ENCODE data around the gene NFIA.

The NFIA gene

GRCh38 chr1:61293197-61293596 is 210.8 kb downstream of the NFIA start:
- Histone ChIP-seq H3K27ac (ENCODE audit: low read length) (no peak overlapping the region), H3K4me1 (ENCODE audit: control insufficient read depth, low read depth, low read length) (peaks cover 48% of the 10 kb centered on the region), H3K36me3 (ENCODE audit: control insufficient read depth, low read depth, low read length) (no peaks in the 10 kb centered on the region), H3K27me3 (ENCODE audit: control insufficient read depth, insufficient read depth, low read length) (no peaks in the 10 kb centered on the region), H3K4me3 (ENCODE audit: low read length) (no peak overlapping the region), H3K9me3 (ENCODE audit: control insufficient read depth, low read depth, low read length) (no peaks in the 10 kb centered on the region), H3K9ac (ENCODE audit: low read length) (no peak overlapping the region)

GRCh38 chr1:61293986-61294504 is 211.7 kb downstream of the NFIA start:
- H3K9ac ChIP-seq (ENCODE audit: low read length), result no peak overlapping the region
- H3K36me3 ChIP-seq (ENCODE audit: control insufficient read depth, low read depth, low read length), result no peaks in the 10 kb centered on the region
- H3K4me1 ChIP-seq (ENCODE audit: control insufficient read depth, low read depth, low read length), result peaks cover 48% of the 10 kb centered on the region
- H3K9me3 ChIP-seq (ENCODE audit: control insufficient read depth, low read depth, low read length), result no peaks in the 10 kb centered on the region
- no peak overlapping the region for H3K27ac ChIP-seq (ENCODE audit: low read length)
- no peak overlapping the region for H3K4me3 ChIP-seq (ENCODE audit: low read length)
- no peaks in the 10 kb centered on the region for H3K27me3 ChIP-seq (ENCODE audit: control insufficient read depth, insufficient read depth, low read length)

- H3K9ac ChIP-seq (ENCODE audit: low read length), result no peak overlapping the region
- H3K36me3 ChIP-seq (ENCODE audit: control insufficient read depth, low read depth, low read length), result no peaks in the 10 kb centered on the region
- H3K9me3 ChIP-seq (ENCODE audit: control insufficient read depth, low read depth, low read length), result no peaks in the 10 kb centered on the region
- H3K27me3 ChIP-seq (ENCODE audit: control insufficient read depth, insufficient read depth, low read length), result no peaks in the 10 kb centered on the region
- H3K27ac ChIP-seq (ENCODE audit: low read length), result no peak overlapping the region
- H3K4me3 ChIP-seq (ENCODE audit: low read length), result no peak overlapping the region
- peaks cover 48% of the 10 kb centered on the region for H3K4me1 ChIP-seq (ENCODE audit: control insufficient read depth, low read depth, low read length)
Observed at GRCh38 chr1:61294930-61295329, 212.6 kb downstream of the NFIA start.

GRCh38 chr1:61295818-61296537 is 213.6 kb downstream of the NFIA start:
- H3K4me3 ChIP-seq (ENCODE audit: low read length), result no peak overlapping the region
- H3K36me3 ChIP-seq (ENCODE audit: control insufficient read depth, low read depth, low read length), result no peaks in the 10 kb centered on the region
- H3K9me3 ChIP-seq (ENCODE audit: control insufficient read depth, low read depth, low read length), result no peaks in the 10 kb centered on the region
- no peak overlapping the region for H3K27ac ChIP-seq (ENCODE audit: low read length)
- no peaks in the 10 kb centered on the region for H3K27me3 ChIP-seq (ENCODE audit: control insufficient read depth, insufficient read depth, low read length)
- H3K9ac ChIP-seq (ENCODE audit: low read length), result no peak overlapping the region
- H3K4me1 ChIP-seq (ENCODE audit: control insufficient read depth, low read depth, low read length), result peaks cover 40% of the 10 kb centered on the region

GRCh38 chr1:61297887-61298286 is 215.5 kb downstream of the NFIA start:
- no peaks in the 10 kb centered on the region for H3K27me3 ChIP-seq (ENCODE audit: control insufficient read depth, insufficient read depth, low read length)
- no peaks in the 10 kb centered on the region for H3K9me3 ChIP-seq (ENCODE audit: control insufficient read depth, low read depth, low read length)
- H3K36me3 ChIP-seq (ENCODE audit: control insufficient read depth, low read depth, low read length), result no peaks in the 10 kb centered on the region
- H3K27ac ChIP-seq (ENCODE audit: low read length), result no peak overlapping the region
- H3K9ac ChIP-seq (ENCODE audit: low read length), result no peak overlapping the region
- no peak overlapping the region for H3K4me3 ChIP-seq (ENCODE audit: low read length)
- H3K4me1 ChIP-seq (ENCODE audit: control insufficient read depth, low read depth, low read length), result peaks cover 54% of the 10 kb centered on the region

GRCh38 chr1:61299463-61299862 is 217.1 kb downstream of the NFIA start:
- Histone ChIP-seq H3K36me3 (ENCODE audit: control insufficient read depth, low read depth, low read length) (no peaks in the 10 kb centered on the region), H3K9ac (ENCODE audit: low read length) (no peak overlapping the region), H3K27me3 (ENCODE audit: control insufficient read depth, insufficient read depth, low read length) (no peaks in the 10 kb centered on the region), H3K9me3 (ENCODE audit: control insufficient read depth, low read depth, low read length) (no peaks in the 10 kb centered on the region), H3K4me3 (ENCODE audit: low read length) (no peak overlapping the region), H3K27ac (ENCODE audit: low read length) (no peak overlapping the region), H3K4me1 (ENCODE audit: control insufficient read depth, low read depth, low read length) (peaks cover 50% of the 10 kb centered on the region)

GRCh38 chr1:61300899-61301298 is 218.5 kb downstream of the NFIA start:
- H3K9ac ChIP-seq (ENCODE audit: low read length), result peak overlapping the region; percentile 35
- H3K36me3 ChIP-seq (ENCODE audit: control insufficient read depth, low read depth, low read length), result no peaks in the 10 kb centered on the region
- H3K4me1 ChIP-seq (ENCODE audit: control insufficient read depth, low read depth, low read length), result peaks cover 36% of the 10 kb centered on the region
- H3K27me3 ChIP-seq (ENCODE audit: control insufficient read depth, insufficient read depth, low read length), result no peaks in the 10 kb centered on the region
- no peaks in the 10 kb centered on the region for H3K9me3 ChIP-seq (ENCODE audit: control insufficient read depth, low read depth, low read length)
- peak overlapping the region; percentile 33 for H3K4me3 ChIP-seq (ENCODE audit: low read length)
- peak overlapping the region; percentile 3 for H3K27ac ChIP-seq (ENCODE audit: low read length)

GRCh38 chr1:61301824-61302657 is 219.7 kb downstream of the NFIA start:
- H3K4me1 ChIP-seq (ENCODE audit: control insufficient read depth, low read depth, low read length), result peaks cover 24% of the 10 kb centered on the region
- H3K27me3 ChIP-seq (ENCODE audit: control insufficient read depth, insufficient read depth, low read length), result no peaks in the 10 kb centered on the region
- no peaks in the 10 kb centered on the region for H3K9me3 ChIP-seq (ENCODE audit: control insufficient read depth, low read depth, low read length)
- no peak overlapping the region for H3K9ac ChIP-seq (ENCODE audit: low read length)
- no peaks in the 10 kb centered on the region for H3K36me3 ChIP-seq (ENCODE audit: control insufficient read depth, low read depth, low read length)
- H3K4me3 ChIP-seq (ENCODE audit: low read length), result no peak overlapping the region
- peak overlapping the region; percentile 3 for H3K27ac ChIP-seq (ENCODE audit: low read length)

GRCh38 chr1:61307422-61308142 is 225.2 kb downstream of the NFIA start:
- H3K36me3 ChIP-seq (ENCODE audit: control insufficient read depth, low read depth, low read length), result no peaks in the 10 kb centered on the region
- H3K9ac ChIP-seq (ENCODE audit: low read length), result no peak overlapping the region
- no peaks in the 10 kb centered on the region for H3K27me3 ChIP-seq (ENCODE audit: control insufficient read depth, insufficient read depth, low read length)
- H3K27ac ChIP-seq (ENCODE audit: low read length), result no peak overlapping the region
- H3K4me1 ChIP-seq (ENCODE audit: control insufficient read depth, low read depth, low read length), result no peaks in the 10 kb centered on the region
- H3K4me3 ChIP-seq (ENCODE audit: low read length), result no peak overlapping the region
- no peaks in the 10 kb centered on the region for H3K9me3 ChIP-seq (ENCODE audit: control insufficient read depth, low read depth, low read length)

- H3K4me1 ChIP-seq (ENCODE audit: control insufficient read depth, low read depth, low read length), result peaks cover 3% of the 10 kb centered on the region
- no peaks in the 10 kb centered on the region for H3K36me3 ChIP-seq (ENCODE audit: control insufficient read depth, low read depth, low read length)
- no peak overlapping the region for H3K4me3 ChIP-seq (ENCODE audit: low read length)
- H3K9me3 ChIP-seq (ENCODE audit: control insufficient read depth, low read depth, low read length), result no peaks in the 10 kb centered on the region
- no peaks in the 10 kb centered on the region for H3K27me3 ChIP-seq (ENCODE audit: control insufficient read depth, insufficient read depth, low read length)
- H3K27ac ChIP-seq (ENCODE audit: low read length), result no peak overlapping the region
- H3K9ac ChIP-seq (ENCODE audit: low read length), result no peak overlapping the region
Observed at GRCh38 chr1:61310057-61310456, 227.7 kb downstream of the NFIA start.

- Histone ChIP-seq H3K9me3 (ENCODE audit: control insufficient read depth, low read depth, low read length) (no peaks in the 10 kb centered on the region), H3K27me3 (ENCODE audit: control insufficient read depth, insufficient read depth, low read length) (no peaks in the 10 kb centered on the region), H3K4me3 (ENCODE audit: low read length) (no peak overlapping the region), H3K9ac (ENCODE audit: low read length) (no peak overlapping the region), H3K36me3 (ENCODE audit: control insufficient read depth, low read depth, low read length) (no peaks in the 10 kb centered on the region), H3K27ac (ENCODE audit: low read length) (no peak overlapping the region), H3K4me1 (ENCODE audit: control insufficient read depth, low read depth, low read length) (peaks cover 3% of the 10 kb centered on the region)
Observed at GRCh38 chr1:61310538-61310937, 228.2 kb downstream of the NFIA start.
